Endothelial cell of umbilical vein (primary cell): Measurements from ENCODE around the gene MLF2. TPM values are rescaled to one million over a fixed set of nuclear protein-coding genes. Genes with fewer than 3 reads are reported as not detected.

Source experiments
- BruUV-seq: library from RNA; stranded (reverse); fragments of 400-500 nt; replicated peaks from 2 replicates; lab custom pipeline; 2021; lab: Mats Ljungman, UMichigan
- CTCF ChIA-PET: fragments of 300-600, 350-600 bp; sonication (Branson Sonifier 250); formaldehyde crosslinking; loops from one replicate; lab custom pipeline; 2021; ENCODE audit warnings: antibody characterized with exemption, inconsistent platforms; lab: Charles Lee
- POLR2A ChIA-PET: fragments of 300-600, 350-600 bp; sonication (Branson Sonifier 250); formaldehyde crosslinking; loops from one replicate; lab custom pipeline; 2021; ENCODE audit warnings: antibody characterized with exemption, inconsistent platforms; lab: Charles Lee
- DNase-seq: peaks from one replicate; pipeline ENCODE4 v3.0.0-alpha.2; 2011; ENCODE audit warnings: low read depth, low spot score
- FAIRE-seq: peaks from 2 replicates; lab custom pipeline; 2011; peaks lifted over from hg19 to GRCh38; lab: Jason Lieb, UNC
- H2AFZ ChIP-seq: 2 replicates; pipeline ENCODE4 v1.6.0; 2012; ENCODE audit warnings: low read depth, low read length, control low read depth, inconsistent platforms
- H3K27ac ChIP-seq: 2 replicates; pipeline ENCODE4 v1.5.1; 2011; ENCODE audit warnings: low read depth, mild to moderate bottlenecking, control low read depth, low read length, moderate library complexity; ENCODE audit not compliant: insufficient read depth
- H3K27me3 ChIP-seq, 2 experiments: 2 replicates each; pipeline versions ENCODE4 v1.6.0 to v1.6.1; 2011; ENCODE audit warnings: low read length in 2 of 2, mixed read lengths in 1 of 2; ENCODE audit not compliant: control insufficient read depth in 2 of 2, insufficient read depth in 2 of 2
- H3K36me3 ChIP-seq, 2 experiments: 2 replicates in 1 of 2; 3 replicates in 1 of 2; pipeline ENCODE4 v1.5.1; 2011; ENCODE audit warnings: low read length in 2 of 2, mild to moderate bottlenecking in 1 of 2, moderate library complexity in 1 of 2; ENCODE audit not compliant: control insufficient read depth in 2 of 2, insufficient read depth in 2 of 2; ENCODE audit errors: extremely low read depth in 1 of 2
- H3K4me1 ChIP-seq: 3 replicates; pipeline ENCODE4 v1.5.1; 2011; ENCODE audit warnings: mild to moderate bottlenecking, low read length; ENCODE audit not compliant: control insufficient read depth, insufficient read depth; ENCODE audit errors: extremely low read depth
- H3K4me2 ChIP-seq: 2 replicates; pipeline ENCODE4 v1.6.1; 2011; ENCODE audit warnings: low read length, control low read depth, mixed read lengths; ENCODE audit not compliant: insufficient read depth
- H3K4me3 ChIP-seq, 3 experiments: fragments of 200-600 bp in 1 of 3; sonication (generic), shearing (Covaris generic) in 1 of 3; replicated peaks in 1 of 3; 2 replicates each; pipeline ENCODE4 v1.5.1; 2011 to 2016; ENCODE audit warnings: control low read depth in 3 of 3, low read length in 3 of 3, mild to moderate bottlenecking in 2 of 3, inconsistent platforms in 1 of 3, low read depth in 1 of 3, moderate library complexity in 1 of 3; ENCODE audit not compliant: insufficient read depth in 1 of 3
- H3K79me2 ChIP-seq: 2 replicates; pipeline ENCODE4 v1.6.0; 2012; ENCODE audit warnings: low read length, inconsistent platforms; ENCODE audit not compliant: control insufficient read depth, insufficient read depth
- H3K9ac ChIP-seq: replicated peaks from 2 replicates; pipeline ENCODE3; 2011; ENCODE audit warnings: low read length, control low read depth; ENCODE audit not compliant: insufficient read depth; ENCODE audit errors: extremely low read depth
- H3K9me1 ChIP-seq: replicated peaks from 3 replicates; pipeline ENCODE4 v1.6.0; 2011; ENCODE audit warnings: mild to moderate bottlenecking, low read length; ENCODE audit not compliant: control insufficient read depth, insufficient read depth; ENCODE audit errors: extremely low read depth
- H3K9me3 ChIP-seq: replicated peaks from 2 replicates; pipeline ENCODE4 v1.5.1; 2012; ENCODE audit warnings: low read length, inconsistent platforms; ENCODE audit not compliant: control insufficient read depth, insufficient read depth
- H4K20me1 ChIP-seq: replicated peaks from 2 replicates; pipeline ENCODE3; 2011; ENCODE audit warnings: mild to moderate bottlenecking, low read length; ENCODE audit not compliant: control insufficient read depth, insufficient read depth; ENCODE audit errors: extremely low read depth
- EZH2 ChIP-seq: IDR thresholded peaks from 2 replicates; pipeline ENCODE4 v1.6.1; 2012; ENCODE audit warnings: borderline replicate concordance, low read depth, mild to moderate bottlenecking, moderate library complexity, low read length, inconsistent platforms; ENCODE audit not compliant: severe bottlenecking
- FOS ChIP-seq: IDR thresholded peaks from 2 replicates; pipeline ENCODE4 v1.6.1; 2011; ENCODE audit warnings: mild to moderate bottlenecking, low read length, moderate library complexity, borderline replicate concordance; ENCODE audit not compliant: insufficient read depth
- GATA2 ChIP-seq: IDR thresholded peaks from 2 replicates; pipeline ENCODE4 v1.7.0; 2011; ENCODE audit warnings: low read depth, mild to moderate bottlenecking, moderate library complexity, mixed read lengths, low read length; ENCODE audit not compliant: insufficient read length, insufficient read depth
- JUN ChIP-seq: IDR thresholded peaks from 2 replicates; pipeline ENCODE4 v1.6.1; 2011; ENCODE audit warnings: borderline replicate concordance, low read depth; ENCODE audit not compliant: insufficient read length, insufficient read depth
- MYC ChIP-seq: IDR thresholded peaks from one replicate; pipeline ENCODE4 v1.6.1; 2011; ENCODE audit warnings: mild to moderate bottlenecking, low read depth, low read length
- POLR2A ChIP-seq: IDR thresholded peaks from 2 replicates; pipeline ENCODE4 v1.6.1; 2012; ENCODE audit warnings: low read depth, mild to moderate bottlenecking, control low read depth, low read length
- POLR2AphosphoS5 ChIP-seq: IDR thresholded peaks from 2 replicates; pipeline ENCODE4 v1.6.1; 2012; ENCODE audit warnings: low read depth, mild to moderate bottlenecking, control low read depth, low read length, moderate library complexity; ENCODE audit not compliant: insufficient read depth
- dilution Hi-C: fragments of 300-500 bp; cut with MboI; formaldehyde crosslinking; loops from one replicate; pipeline ENCODE4 v1.15.0; 2019; ENCODE audit warnings: low sequenced_read_pairs; ENCODE audit not compliant: extremely low pct_ligation_motif_present
- intact Hi-C: fragments of 100-400 bp; cut with micrococcal nuclease; formaldehyde crosslinking; loops from one replicate; pipeline ENCODE4 v1.10.0; 2022
- polyA plus RNA-seq, 4 experiments: library from polyadenylated mRNA; depleted of rRNA in 3 of 4; stranded (reverse) in 3 of 4; unstranded in 1 of 4; fragments of >200 nt; gene quantifications; 2 replicates each; pipeline versions ENCODE4 v1.2.1 to v1.2.3, GENCODE V29; 2011 to 2012; ENCODE audit warnings: missing spikeins in 1 of 4
- total RNA-seq: library from RNA; stranded (reverse); gene quantifications from 2 replicates; pipeline ENCODE4 v1.2.3, GENCODE V29; 2021
- TF ChIP-seq, protein P1 (sequence below): IDR thresholded peaks from 2 replicates; pipeline ENCODE4 v1.6.1; 2011; ENCODE audit not compliant: insufficient read depth, insufficient read length
- TF ChIP-seq, protein P2 (sequence below), 2 donors: IDR thresholded peaks; 1 replicate in 1 of 2; 2 replicates in 1 of 2; pipeline ENCODE4 v1.5.1; 2011; ENCODE audit warnings: low read length in 2 of 2, mild to moderate bottlenecking in 2 of 2, moderate library complexity in 2 of 2, control low read depth in 1 of 2, inconsistent platforms in 1 of 2, low read depth in 1 of 2; ENCODE audit not compliant: insufficient read depth in 1 of 2; ENCODE audit errors: extremely low read depth in 1 of 2

The MLF2 gene
- total and polyA plus RNA-seq, 2 donors (not counting 3 experiments of a cell fraction or from before 2014, with no cell fraction given) = 147 to 306 TPM

DNA sequence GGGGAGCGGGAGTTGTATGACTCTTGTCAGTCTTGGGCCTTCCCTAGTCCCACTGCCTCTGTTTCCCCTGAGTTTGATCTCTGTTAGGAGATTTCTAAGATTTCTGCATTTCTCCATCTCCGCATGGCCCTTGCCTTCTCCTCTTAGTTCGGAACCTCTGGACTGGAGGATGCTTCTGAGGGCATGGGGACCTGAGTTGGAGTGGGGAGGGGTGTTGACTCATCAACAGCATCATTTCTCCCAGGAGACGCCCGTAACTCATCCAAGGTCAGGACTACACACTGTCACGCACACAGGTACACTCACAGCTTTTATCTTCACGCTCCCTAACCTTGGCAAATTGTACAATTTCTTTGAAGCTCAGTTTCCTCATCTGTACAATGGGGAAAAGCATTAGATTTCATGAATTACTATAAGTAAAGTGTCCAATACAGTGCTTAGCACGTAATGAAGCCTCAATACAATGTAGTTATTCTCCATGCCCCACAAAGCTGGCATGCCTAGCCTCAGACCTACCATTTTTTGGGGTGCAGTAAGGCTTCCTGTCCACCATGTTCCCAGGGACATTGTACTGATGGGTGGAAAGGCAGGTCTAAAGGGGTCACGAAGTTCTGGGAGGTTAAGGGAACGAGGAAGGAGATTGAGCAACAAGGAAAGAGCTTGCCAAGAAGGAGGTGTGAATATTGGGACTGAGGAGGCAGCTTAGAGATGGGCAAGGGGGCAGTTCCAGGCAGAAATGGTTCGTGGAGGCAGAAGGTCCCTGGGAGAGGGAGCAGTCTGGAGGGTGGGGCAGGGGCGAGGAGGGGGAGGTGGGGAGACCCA is 18.8 kb upstream of the MLF2 start:
- no peaks in the 10 kb centered on the region for H3K27me3 ChIP-seq
- dilution Hi-C loops = no loop called here
- H3K4me1 ChIP-seq = peaks cover 13% of the 10 kb centered on the region
- H3K9ac ChIP-seq = no peak overlapping the region
- H3K36me3 ChIP-seq = peaks cover 0 to 29% of the 10 kb centered on the region in 2 experiments
- POLR2A ChIA-PET = interaction anchor here (0.7 to 0.9 kb wide), 3 partner anchors 18 to 100 kb away, joined by 3 to 8 read pairs (median 4); partner anchors contain the start of gene MLF2
- CTCF ChIA-PET = interaction anchor here (1.8 to 8.4 kb wide), 2 partner anchors 18 to 53 kb away, joined by 5 to 234 read pairs; partner anchors contain the start of gene MLF2
- BruUV-seq = no TSS peak
- intact Hi-C loops = no loop called here
- no peak overlapping the region for H2AFZ ChIP-seq
- TF ChIP-seq EZH2 = no peak
- TF ChIP-seq, protein P1, sequence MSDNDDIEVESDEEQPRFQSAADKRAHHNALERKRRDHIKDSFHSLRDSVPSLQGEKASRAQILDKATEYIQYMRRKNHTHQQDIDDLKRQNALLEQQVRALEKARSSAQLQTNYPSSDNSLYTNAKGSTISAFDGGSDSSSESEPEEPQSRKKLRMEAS = no peak
- TF ChIP-seq POLR2AphosphoS5 = no peak
- no peak for TF ChIP-seq FOS
- no peak for TF ChIP-seq POLR2A
- TF ChIP-seq MYC = no peak
- no peak for TF ChIP-seq GATA2
- no peak for TF ChIP-seq JUN
- TF ChIP-seq, protein P2, sequence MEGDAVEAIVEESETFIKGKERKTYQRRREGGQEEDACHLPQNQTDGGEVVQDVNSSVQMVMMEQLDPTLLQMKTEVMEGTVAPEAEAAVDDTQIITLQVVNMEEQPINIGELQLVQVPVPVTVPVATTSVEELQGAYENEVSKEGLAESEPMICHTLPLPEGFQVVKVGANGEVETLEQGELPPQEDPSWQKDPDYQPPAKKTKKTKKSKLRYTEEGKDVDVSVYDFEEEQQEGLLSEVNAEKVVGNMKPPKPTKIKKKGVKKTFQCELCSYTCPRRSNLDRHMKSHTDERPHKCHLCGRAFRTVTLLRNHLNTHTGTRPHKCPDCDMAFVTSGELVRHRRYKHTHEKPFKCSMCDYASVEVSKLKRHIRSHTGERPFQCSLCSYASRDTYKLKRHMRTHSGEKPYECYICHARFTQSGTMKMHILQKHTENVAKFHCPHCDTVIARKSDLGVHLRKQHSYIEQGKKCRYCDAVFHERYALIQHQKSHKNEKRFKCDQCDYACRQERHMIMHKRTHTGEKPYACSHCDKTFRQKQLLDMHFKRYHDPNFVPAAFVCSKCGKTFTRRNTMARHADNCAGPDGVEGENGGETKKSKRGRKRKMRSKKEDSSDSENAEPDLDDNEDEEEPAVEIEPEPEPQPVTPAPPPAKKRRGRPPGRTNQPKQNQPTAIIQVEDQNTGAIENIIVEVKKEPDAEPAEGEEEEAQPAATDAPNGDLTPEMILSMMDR (IDR thresholded peaks at IDR 0.05; ENCODE audit: extremely low read depth in 1 of 2, insufficient read depth in 1 of 2, low read depth in 1 of 2, low read length in 2 of 2) = no peak
- H4K20me1 ChIP-seq = no peaks in the 10 kb centered on the region
- H3K4me2 ChIP-seq = no peak overlapping the region
- H3K27ac ChIP-seq = no peak overlapping the region
- no peaks in the 10 kb centered on the region for H3K9me1 ChIP-seq
- FAIRE-seq (no peak), DNase-seq (no peak)
- no peak overlapping the region for H3K4me3 ChIP-seq
- H3K9me3 ChIP-seq = no peaks in the 10 kb centered on the region
- H3K79me2 ChIP-seq = peaks cover 30% of the 10 kb centered on the region
